ENCODE measurements around the gene STAG3.
"Not testable (repeated sequence)": the region's sequence is repeated elsewhere in the genome, so short reads cannot be mapped to it uniquely, and the experiment has no call there.

- not testable (repeated sequence) for TF ChIP-seq CTCF (conservative IDR thresholded peaks at IDR 0.05; ENCODE audit: low read depth, low read length); POLR2A (IDR thresholded peaks at IDR 0.05; ENCODE audit: low read depth, low read length); BHLHE40 (IDR thresholded peaks at IDR 0.05; ENCODE audit: low read depth, low read length); CEBPB (IDR thresholded peaks at IDR 0.05; ENCODE audit: low read depth, low read length); USF2 (IDR thresholded peaks at IDR 0.05; ENCODE audit: low read depth, low read length); FOS (IDR thresholded peaks at IDR 0.05; ENCODE audit: low read depth, low read length); RAD21 (IDR thresholded peaks at IDR 0.05; ENCODE audit: low read length); SMC3 (IDR thresholded peaks at IDR 0.05; ENCODE audit: low read depth, low read length); RFX5 (IDR thresholded peaks at IDR 0.05; ENCODE audit: low read depth, low read length)
Observed at GRCh38 chr7:100259984-100260383, 82.3 kb downstream of the STAG3 start.

All from IMR-90 (cell line).